DOHH2 (cell line): Measurements from ENCODE around the gene FIGNL1.

Experiments used
- CTCF ChIP-seq: fragments of 200-600 bp; sonication (generic); IDR thresholded peaks from one replicate; pipeline ENCODE4 v1.5.1; 2014; ENCODE audit warnings: antibody characterized with exemption, mild to moderate bottlenecking, low read depth, low read length; ENCODE audit not compliant: poor library complexity, severe bottlenecking
- EZH2phosphoT487 ChIP-seq: fragments of 200-600 bp; sonication (generic); IDR thresholded peaks from 2 replicates; pipeline ENCODE4 v1.6.1; 2017; ENCODE audit warnings: borderline replicate concordance, mild to moderate bottlenecking, antibody characterized with exemption, low read length, moderate library complexity, mixed read lengths

- TF ChIP-seq EZH2phosphoT487 (no peak), CTCF (no peak)
Observed at GRCh38 chr7:50426280-50427045, 23.7 kb downstream of the FIGNL1 start.
